Activated CD8-positive, alpha-beta memory T cell treated with anti-CD3 and anti-CD28 coated beads for 4 hours (primary cell): ENCODE measurements around the gene RSPH9.

Experiments used
- DNase-seq, 2 donors: peaks; one replicate each; pipeline ENCODE4 v3.0.0-alpha.2; 2020; ENCODE audit warnings: low read depth in 2 of 2

RSPH9 gene

DNA sequence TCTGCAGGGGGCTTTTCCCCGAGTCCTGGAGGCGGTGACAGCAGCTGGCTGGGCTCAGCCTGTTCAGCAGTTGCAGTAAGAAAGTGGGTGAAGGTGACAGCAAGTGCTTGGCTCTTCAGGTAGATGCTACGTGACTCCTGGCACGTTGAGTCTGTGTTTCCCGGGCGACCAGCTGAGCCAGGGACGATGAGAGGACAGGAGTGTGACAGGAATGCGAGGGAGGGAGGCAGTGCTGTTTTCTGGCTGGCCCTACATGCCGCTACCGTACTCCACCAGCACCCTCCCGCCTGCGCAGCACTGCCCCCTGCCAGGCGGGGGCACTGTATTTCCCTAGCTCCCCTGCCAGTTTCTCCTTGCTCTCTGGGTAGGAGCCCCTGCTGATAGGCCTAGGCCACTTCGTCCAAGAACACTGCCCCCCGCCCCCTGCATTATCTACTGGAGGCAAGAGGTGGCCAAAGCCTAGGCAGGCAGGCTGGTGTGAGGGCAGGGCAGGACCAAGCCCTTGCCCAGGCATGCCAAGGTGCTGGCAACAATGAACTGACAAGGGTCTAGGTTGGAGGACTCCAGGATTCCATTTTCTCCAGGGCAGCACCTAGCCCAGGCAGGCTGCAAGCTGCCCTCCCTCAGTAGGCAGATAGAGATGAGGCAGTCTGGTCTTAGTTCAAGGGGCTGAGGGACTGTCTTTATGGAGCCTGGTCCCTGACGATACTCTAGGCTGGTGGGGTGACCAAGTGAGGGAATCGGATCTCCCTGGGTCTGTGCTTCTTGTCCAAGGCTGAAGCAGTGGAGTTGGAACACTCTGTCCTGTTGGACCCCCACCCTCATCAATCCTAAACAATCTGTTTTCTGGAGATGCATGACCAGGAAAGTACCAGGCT lies 23.6 kb downstream of the RSPH9 start:
- peak in 1 of 2 donors; percentile 8 for DNase-seq

DNA sequence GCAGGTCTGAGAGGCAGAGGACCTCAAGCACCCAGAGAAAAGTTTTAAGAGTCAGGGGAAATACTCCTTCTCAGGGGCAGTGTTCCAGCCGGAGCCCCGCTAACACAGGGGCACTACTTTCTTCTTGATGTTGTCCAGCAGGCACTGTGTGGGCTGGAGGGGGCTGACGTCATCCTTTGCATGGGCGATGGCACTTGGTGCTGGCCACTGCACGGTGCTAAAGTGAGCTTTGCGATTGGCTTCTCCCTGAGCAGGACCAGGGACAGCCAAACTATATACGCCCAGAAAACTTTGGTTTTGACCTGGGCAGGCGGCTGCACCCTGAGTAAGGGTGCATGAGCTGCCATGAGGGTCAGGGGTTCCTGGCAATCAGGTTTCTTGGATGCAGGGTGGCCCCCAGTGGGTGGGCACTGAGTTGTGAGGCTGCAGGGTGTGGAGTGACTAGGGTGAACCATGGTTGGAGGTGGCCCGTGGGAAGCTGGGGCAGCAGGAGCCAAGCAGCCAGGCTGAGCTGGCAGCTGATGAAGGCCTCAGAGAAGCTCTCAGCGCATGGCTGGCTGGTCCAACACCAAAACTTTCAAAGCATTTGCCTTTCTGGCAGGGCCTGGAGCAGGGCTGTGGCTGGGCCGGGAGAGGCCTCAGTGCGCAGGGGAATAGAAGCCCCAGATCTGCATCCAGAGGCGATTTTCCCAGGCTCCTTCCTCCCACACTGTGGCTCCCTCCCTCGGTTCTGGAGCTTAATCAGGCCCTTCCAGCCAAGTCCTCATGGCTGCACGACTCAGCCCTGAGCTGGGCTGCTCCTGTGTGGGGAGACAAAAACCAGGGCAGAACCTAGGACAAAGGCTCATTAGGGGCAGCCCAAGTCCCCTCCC lies 24.4 kb downstream of the RSPH9 start:
- no peak for DNase-seq

DNA sequence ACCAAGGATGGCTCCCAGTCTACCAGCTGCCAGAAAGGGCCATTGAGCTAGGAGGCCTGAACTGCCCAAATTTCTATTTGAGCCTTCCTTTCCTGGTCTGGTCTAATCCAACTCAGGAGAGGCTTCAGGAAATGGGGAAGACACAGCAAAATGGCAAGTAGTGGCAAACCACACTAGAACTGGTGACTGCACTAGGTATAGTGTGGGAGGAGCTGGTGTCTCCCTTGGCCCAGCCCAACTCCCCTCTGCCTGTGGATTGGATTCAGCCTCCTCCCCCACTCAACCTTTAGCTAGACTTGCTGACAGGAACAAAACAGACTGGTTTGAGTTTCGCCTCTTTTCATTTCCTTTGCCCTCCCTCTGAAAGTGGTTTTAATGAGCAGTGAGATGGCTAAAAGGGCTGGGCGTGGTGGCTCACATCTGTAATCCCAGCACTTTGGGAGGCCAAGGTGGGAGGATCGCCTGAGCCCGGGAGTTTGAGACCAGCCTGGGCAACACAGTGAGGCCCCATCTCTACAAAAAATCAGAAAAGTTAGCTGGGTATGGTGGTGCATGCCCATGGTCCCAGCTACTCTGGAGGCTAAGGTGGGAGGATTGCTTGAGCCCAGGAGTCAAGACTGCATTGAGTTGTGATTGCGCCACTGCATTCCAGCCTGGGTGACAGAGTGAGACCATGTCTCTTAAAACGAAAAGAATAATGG lies 25.2 kb downstream of the RSPH9 start:
- DNase-seq = no peak

DNA sequence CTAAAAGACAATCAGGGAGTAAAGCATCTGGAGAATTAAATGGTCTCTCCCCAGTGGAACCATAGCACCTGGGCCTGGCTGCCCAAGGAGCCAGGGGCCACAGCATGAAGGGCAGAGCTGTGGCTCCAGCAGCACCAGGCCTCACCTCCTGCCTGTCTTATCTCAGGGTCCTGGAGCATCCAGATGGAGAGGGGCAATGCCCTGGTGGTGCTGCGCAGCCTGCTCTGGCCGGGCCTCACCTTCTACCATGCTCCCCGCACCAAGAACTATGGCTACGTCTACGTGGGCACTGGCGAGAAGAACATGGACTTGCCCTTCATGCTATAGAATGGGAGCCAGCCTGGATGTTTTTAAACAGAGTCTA lies 25.8 kb downstream of the RSPH9 start:
- no peak for DNase-seq

DNA sequence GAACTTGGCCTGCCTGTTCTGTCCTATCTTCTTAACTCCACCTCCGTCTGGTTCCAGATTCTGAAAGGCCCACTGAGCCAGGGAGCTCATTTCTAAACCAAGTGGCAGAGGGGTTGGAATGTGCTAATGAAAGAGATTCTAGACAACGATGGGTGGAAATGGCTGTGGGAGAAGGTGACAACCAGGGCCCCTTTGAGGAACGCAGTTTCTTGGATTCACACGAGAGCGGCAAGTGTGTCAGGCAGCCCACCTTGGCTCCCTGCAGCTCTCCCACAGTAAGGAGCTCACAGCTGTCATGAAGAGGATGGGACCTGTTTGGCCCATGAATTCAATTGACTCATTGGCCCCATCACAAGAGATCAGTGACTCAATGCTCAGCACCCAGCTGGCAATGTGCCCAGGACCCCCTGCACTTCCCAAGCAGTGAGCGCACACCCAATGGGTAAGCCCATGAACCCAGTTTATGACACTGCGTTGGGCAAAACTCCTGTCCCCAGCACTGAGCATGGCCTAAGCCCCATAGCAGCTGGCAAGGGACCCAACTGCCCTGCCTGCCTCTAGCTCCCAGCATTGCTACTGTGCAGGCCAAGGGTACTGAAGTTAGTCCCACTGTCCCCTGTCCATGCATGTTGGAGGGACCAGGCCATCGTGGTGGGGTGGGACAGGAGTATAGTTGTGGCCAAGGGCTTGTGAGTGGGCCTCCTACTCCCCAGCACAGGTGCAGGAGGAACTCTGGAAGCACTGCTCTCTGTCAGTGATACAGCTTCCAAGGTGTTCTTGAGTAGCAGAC lies 26.4 kb downstream of the RSPH9 start:
- DNase-seq = no peak

DNA sequence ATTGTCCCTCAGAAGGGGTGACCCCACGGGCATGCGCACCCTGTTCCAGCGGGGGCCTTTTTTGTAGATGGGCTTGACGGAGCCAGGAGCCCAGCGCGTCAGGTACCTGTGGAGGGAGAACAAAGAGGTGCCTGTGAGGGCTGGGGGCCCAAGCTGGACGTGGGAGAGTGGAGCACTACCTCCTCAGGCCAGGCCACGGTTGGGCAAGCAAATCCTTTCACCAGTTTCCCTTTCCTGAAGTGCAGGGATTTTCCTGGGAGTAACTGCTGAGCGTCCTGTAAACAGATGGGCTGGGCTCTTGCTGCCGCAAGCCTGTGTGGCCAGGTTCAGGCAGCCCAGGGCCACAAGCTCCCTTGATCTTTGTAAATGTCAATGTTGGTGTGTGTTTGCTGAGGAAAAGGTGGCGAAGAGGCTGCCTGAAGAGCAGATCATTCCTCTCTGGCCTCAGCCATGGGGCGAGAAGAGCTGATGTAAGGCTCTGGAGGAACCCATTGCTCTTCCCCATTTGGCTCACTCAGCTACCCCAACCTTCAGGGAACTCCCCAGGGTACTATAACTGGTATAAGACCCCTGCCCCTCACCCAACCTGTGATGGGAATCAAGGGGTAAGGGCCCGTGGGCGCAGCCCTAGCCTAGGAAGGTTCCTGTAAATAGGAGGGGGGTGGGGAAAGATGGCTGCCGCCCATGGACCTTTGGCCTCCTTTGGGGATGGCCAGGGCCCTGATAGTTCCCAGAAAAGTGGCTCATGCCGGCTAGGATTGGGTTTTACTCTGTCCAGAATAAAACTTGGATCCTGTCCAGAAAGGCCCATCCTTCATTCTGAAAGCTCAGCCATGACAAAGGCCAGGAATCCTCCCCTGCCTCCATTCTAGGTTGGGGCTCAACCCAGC lies 27.2 kb downstream of the RSPH9 start:
- no peak for DNase-seq

DNA sequence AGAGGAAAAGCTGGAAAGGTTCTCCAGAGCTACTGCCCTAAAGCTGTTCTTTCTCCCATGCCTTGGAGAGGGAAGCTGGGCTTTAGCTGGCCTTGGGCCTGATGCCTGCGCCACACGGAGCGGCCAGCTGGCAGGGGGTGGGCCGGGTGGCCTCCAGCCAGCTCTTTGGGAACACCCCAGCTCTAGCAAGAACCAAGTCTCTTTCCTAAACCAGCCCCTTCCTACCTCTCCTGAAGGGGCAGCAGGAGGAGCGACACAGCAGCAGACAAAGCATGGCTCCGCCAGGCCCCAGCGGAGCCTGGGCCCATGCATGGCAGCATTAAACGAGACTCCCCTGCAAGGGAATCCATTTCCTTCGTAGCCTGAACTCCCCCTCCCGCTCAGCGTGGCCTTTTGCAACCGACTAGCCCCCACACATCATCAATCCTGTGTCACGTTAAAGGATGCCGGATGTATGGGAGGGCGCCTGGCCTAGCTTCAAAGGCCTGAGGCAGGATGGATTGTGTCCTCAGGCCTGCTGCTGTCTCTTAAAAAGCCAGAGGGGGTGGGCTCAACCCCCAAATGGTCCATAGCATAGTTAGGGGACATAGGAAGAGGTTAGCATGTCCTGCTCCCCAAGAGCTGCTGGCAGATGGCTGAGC lies 28.7 kb downstream of the RSPH9 start:
- DNase-seq = no peak

DNA sequence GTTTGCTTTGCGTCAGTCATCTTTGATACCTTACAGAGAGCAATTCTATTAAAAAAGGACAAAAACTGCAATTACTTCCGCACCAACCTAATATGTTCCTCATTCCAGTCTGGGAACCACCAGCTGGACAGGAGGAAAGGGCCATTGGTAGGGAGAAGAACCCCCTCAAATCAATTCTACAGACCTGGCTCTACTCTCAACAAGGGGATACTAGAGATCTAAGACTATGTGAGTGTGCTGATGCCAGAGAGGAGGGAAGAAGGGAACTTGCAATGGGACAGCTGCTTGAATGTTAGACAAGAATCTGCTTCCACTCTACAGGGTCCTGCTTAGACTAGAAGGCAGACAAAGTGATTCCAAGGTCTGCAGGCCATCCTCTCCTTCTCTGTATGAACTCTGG lies 29.5 kb downstream of the RSPH9 start:
- no peak for DNase-seq

DNA sequence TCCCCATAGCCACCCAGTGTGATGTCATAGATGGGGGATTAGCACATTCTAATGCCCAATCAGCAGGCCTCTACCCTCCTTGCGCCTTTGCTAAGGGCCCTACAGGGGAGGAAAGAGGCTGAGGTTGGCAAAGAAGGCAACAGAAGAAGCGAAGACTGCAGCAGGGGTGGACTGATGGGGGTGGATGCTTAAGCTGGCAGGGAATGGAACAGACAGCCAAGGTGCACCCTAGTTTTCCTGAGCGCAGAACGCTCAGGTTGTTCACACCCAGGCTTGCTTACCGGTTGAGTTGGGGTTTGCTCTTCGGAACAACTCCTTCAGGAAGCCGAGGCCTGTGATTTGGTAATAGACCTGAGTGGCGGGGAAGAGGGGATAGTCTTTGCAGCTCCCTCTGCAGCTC lies 30.1 kb downstream of the RSPH9 start:
- no peak for DNase-seq

DNA sequence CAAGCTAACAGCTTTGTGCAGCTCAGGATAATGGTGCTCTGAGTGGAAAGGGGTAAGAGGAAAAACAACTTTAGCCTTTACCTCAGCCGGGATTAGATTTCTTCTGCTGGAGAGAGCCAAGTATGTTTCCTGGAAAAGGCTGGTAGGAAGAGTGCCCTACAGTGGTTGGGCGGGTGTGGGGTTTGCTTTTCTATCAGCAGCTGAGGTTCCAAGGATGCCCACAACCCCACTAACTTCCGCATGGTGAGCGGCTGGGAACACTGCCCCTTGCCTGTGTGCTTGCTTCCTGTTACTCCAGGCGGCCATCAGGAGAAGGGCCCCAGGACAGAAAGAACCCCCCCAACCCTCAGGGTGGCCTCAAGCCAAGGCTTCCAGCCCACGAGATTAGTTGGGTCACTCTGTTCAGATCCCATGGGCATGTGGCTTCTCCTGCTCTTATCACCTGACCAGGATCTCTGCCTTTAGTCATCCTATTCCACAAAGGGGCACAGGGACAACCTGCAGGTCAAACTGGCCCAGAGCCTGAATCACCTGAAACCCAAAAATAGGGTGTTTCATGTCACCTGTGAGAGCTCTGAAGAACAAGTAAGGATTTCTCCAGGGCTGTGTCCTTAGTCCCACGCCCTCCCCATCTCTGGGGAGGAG lies 32.2 kb downstream of the RSPH9 start:
- DNase-seq = no peak

DNA sequence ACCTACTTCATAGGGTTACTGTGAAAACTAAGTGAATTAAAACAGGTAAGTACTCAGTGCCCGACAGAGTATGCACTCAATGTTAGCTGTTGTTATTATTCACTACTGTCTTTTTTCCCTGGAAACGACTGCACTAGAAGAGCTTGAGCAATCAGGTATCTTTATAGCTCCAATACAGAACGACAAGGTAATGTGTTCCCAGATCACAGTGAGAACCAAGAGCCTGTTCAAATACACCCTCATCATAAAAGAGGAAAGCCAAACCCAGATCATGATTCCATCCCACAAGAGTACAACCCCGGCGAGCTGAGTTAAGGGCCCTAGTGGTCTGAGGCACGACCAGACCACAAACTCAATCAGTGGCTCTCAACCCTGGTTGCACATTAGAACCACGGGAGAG lies 32.9 kb downstream of the RSPH9 start:
- no peak for DNase-seq

DNA sequence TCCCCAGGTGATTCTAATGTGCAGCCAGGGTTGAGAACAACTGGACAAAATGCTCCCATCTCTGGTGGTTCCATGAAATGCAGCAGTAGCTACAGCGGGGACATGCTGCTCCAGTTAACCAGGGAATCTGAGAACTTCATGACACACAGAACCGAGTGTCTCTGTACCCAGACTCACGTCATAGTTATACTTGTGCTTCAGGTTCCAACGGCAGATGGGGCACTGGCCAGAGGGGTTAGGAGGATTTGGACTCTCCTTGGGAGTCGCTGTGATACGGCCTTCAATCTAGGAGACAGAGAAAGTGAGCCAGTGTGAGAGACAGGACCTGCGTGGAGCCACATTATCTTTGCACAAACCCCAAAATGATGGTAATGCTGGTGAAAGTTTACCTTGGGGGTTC lies 33.5 kb downstream of the RSPH9 start:
- DNase-seq = no peak

DNA sequence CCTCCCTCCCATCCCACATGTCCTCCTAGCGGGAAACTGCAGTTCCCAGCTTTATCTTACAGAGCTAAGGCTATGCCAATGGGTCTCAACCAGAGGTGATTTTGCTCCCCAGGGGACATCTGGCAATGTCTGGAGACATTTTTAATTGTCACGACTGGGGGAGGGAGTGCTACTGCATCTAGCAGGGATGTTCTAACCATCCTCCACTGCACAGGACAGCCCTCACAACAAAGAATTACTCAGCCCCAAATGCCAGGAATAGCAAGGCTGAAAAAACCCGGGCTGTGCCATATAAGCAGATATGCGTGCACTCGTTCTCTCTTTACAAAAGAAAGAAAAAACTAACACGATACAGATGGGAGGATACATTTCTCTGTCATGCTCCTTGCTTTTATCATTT lies 34.2 kb downstream of the RSPH9 start:
- DNase-seq = no peak

DNA sequence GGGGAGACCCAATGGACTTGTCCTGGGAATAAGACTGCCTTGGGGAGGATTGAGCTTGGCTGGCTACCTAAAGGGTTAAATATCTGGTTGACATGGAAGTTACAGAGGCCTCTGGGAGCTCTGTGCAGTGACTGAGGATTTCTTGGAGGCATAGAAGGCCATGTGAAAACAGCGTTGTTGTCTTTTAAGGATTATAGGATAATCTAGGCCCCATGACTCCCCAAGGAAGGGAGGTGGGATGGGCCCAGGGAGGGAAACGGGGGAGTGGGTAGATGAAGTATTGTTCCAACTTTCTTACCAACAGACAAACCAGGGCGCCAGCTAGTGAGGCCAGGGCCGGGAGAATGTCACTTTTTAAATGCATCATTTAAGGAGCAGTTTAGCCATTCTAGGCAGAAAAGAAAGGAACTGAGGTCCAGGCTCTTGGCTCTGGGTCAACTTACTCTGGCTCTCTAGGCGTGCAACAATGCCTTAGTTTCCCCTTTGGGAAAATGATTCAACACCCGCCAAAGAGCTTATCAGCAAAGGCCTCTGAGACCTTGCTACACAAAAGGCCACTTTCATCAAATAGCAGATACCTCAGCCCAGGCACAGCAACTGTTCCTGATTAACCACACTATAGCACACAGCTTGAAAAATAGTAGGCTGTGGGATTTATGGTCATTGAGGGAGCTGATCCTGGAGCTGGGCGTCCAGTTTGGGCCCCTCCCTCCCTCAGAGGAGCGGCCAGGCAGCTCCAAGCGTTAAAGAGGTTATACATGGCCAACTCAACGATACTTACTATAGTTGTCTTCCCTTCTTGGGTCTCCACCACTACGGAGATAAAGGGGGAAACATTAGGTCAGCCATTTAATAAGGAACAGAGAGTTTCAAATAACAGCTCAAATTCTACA lies 35.7 kb downstream of the RSPH9 start:
- DNase-seq = no peak

DNA sequence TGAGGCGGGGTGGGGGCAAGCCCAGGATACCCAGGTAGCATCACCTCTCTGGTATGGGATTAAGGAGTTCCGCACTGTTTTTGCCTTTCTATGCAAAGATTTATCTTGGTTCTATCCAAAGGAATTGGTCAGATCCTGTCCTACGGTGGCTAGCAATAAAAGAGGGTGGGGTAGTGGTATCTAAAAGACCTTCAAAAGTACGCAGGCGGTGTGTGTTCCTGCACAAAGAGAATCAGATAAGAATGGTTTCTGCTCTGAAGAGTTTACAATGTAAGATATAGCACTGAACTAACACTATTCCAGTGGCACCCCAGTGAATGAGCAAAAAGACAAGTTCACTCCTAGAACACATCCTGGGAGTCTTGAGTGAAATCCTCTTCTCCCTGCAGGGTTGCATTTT lies 36.5 kb downstream of the RSPH9 start:
- no peak for DNase-seq

DNA sequence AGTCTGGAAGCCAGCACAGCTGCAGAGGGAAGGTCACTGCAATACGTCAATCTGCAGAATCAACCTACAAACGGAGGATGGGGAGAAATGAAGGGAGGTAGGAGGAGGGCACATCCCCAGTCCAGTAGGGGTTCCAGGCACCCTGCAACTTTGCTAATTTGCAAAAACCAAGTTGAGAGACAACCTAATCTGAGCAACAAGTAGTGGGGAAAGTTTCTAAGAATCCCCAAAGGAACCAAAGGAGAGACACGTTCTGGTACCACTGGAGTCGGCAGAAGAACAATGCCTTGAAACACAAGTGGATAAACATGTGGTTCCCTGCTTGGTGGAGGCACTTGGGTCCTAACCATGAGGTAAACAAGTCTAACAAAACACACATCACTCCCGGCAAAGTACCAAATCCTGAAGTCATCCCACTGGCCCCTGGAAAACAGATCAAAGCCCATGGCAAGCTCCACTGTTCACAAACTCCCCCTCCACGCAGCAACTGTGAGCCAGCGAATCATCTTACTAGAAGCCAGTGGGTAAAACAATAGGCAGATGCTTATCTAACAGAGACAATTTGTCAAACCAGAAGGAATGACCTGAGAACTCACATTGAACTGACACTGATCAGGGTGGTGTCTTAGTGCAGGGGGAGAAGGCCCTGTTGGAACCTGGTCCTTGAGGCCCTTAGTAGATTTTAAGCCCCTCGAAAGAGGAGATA lies 38.0 kb downstream of the RSPH9 start:
- no peak for DNase-seq

DNA sequence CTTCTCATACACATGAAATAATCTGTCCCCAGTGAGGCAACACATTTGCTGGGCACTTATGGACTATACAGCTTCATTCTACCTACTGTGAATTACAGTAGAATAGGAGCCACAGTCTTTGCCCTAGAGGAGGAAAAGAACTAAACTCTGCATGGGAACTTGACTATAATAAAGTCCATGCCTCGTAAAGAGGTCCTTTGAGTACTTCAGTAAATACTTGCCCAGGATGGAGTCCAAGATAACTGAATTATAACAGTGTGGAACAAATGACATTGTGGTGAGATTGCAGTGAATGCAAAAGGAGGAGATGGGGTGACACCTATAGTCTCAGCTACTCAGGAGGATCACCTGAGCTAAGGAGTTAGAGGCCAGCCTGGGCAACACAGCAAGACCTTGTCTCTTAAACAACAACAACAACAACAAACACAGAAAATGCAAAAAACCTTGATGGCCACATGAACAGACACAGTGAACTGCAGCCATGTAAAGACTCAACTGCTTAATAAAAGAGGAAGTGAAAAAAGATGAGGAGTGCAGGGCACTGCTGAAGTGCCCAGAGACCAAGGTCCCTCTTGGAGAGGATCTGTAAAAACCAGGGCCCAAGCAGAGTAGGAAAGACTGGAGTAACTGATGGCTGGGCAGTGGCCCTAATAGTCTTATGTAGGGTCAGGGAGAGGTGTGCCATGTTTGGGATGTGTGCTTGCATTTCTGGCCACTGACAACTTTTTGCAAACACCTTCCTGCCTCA lies 39.0 kb downstream of the RSPH9 start:
- no peak for DNase-seq
